Activated T-cell treated with anti-CD3 and anti-CD28 coated beads for 4 hours (primary cell): ENCODE measurements around the gene ADAM21.

Source experiments
- DNase-seq: peaks from one replicate; pipeline ENCODE4 v3.0.0-alpha.2; 2020

Gene ADAM21

GRCh38 chr14:70489579-70490200 lies 37.7 kb downstream of the ADAM21 start:
- no peak for DNase-seq

GRCh38 chr14:70498191-70498590 lies 46.2 kb downstream of the ADAM21 start:
- DNase-seq = no peak
